ENCODE results near the gene FRMD4A. TPM values are rescaled to one million over a fixed set of nuclear protein-coding genes. Genes with fewer than 3 reads are reported as not detected.

FRMD4A gene
- total RNA-seq, 2 donors from 2014 or later = 1.5 to 2.1 TPM

GRCh38 chr10:13862546-13863233 lies 468.0 kb downstream of the FRMD4A start:
- DNase-seq (ENCODE audit: low spot score) (no peak), ATAC-seq (no peak)
- Mint-ChIP-seq H3K27ac (no peak overlapping the region), H3K9me3 (no peaks in the 10 kb centered on the region), H3K4me3 (no peak overlapping the region), H3K27me3 (peaks cover 12 to 32% of the 10 kb centered on the region in 2 donors), H3K36me3 (no peaks in the 10 kb centered on the region), H3K4me1 (ENCODE audit: low read depth in 2 of 2) (peaks cover 0 to 3% of the 10 kb centered on the region in 2 donors)

DNA sequence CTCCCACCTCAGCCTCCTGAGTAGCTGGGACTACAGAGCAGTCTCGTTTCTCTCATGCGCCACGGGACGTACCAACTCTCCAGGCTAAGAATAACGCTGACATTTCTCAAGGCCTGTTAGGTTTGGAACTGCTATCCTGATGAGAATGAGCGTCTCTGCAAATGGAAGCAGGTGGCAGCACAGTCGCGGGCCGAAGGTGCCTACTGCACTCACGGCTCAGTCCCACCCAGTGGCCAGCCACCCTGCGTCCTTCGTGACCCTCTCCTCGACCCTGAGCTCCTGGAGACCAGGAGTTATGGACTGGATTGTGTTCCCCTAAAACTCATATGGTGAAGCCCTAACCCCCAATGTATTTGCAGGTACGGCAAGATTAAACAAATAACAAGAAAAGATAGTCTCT lies 469.8 kb downstream of the FRMD4A start:
- DNase-seq (ENCODE audit: low spot score) = no peak
- no peak for ATAC-seq
- Mint-ChIP-seq H3K27ac (no peak overlapping the region), H3K4me1 (ENCODE audit: low read depth in 2 of 2) (no peaks in the 10 kb centered on the region), H3K36me3 (no peaks in the 10 kb centered on the region), H3K4me3 (no peak overlapping the region), H3K27me3 (peaks cover 12 to 36% of the 10 kb centered on the region in 2 donors), H3K9me3 (no peaks in the 10 kb centered on the region)

- Mint-ChIP-seq H3K4me3 (no peak overlapping the region), H3K4me1 (ENCODE audit: low read depth in 2 of 2) (no peaks in the 10 kb centered on the region), H3K27ac (no peak overlapping the region), H3K36me3 (no peaks in the 10 kb centered on the region), H3K9me3 (no peaks in the 10 kb centered on the region), H3K27me3 (peaks cover 16 to 36% of the 10 kb centered on the region in 2 donors)
- DNase-seq (ENCODE audit: low spot score) (no peak), ATAC-seq (no peak)
These were observed 470.6 kb downstream of the FRMD4A start for GRCh38 chr10:13859979-13860654.

GRCh38 chr10:13858709-13859108 lies 472.0 kb downstream of the FRMD4A start:
- no peaks in the 10 kb centered on the region for H3K36me3 Mint-ChIP-seq
- H3K4me3 Mint-ChIP-seq = no peak overlapping the region
- H3K9me3 Mint-ChIP-seq = no peaks in the 10 kb centered on the region
- H3K27me3 Mint-ChIP-seq = peaks cover 19 to 36% of the 10 kb centered on the region in 2 donors
- H3K27ac Mint-ChIP-seq = no peak overlapping the region
- DNase-seq (ENCODE audit: low spot score) = no peak
- ATAC-seq = no peak
- H3K4me1 Mint-ChIP-seq (ENCODE audit: low read depth in 2 of 2) = no peaks in the 10 kb centered on the region

- Mint-ChIP-seq H3K27ac (no peak overlapping the region), H3K36me3 (no peaks in the 10 kb centered on the region), H3K9me3 (no peaks in the 10 kb centered on the region), H3K27me3 (peaks cover 23 to 29% of the 10 kb centered on the region in 2 donors), H3K4me3 (no peak overlapping the region), H3K4me1 (ENCODE audit: low read depth in 2 of 2) (no peaks in the 10 kb centered on the region)
- ATAC-seq (no peak), DNase-seq (ENCODE audit: low spot score) (no peak)
These were observed 473.3 kb downstream of the FRMD4A start for GRCh38 chr10:13857451-13857850.

GRCh38 chr10:13853854-13854253 lies 476.9 kb downstream of the FRMD4A start:
- Mint-ChIP-seq H3K4me3 (no peak overlapping the region), H3K27me3 (peaks cover 19 to 23% of the 10 kb centered on the region in 2 donors), H3K9me3 (no peaks in the 10 kb centered on the region), H3K27ac (no peak overlapping the region), H3K4me1 (ENCODE audit: low read depth in 2 of 2) (no peaks in the 10 kb centered on the region), H3K36me3 (no peaks in the 10 kb centered on the region)
- no peak for ATAC-seq
- DNase-seq (ENCODE audit: low spot score) = no peak

DNA sequence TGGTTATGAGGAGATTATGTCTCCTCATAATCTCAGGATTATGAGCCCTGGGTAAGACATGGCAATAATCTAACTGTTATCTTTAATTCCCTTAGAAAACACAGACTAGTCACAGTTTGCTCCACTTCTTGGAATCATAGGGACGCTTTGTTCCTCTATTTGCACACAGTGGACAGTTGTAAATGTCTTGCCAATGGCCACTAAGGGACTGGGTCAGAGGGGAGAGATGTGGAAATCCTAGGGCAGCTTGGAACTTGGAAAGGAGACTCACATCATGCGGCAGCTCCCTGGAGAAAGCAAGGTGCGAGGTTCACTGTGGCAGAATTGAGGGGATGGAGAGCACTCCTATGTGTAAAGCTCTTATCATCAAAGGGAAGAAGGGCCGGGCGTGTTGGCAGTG lies 477.9 kb downstream of the FRMD4A start:
- H3K36me3 Mint-ChIP-seq = no peaks in the 10 kb centered on the region
- H3K27ac Mint-ChIP-seq = no peak overlapping the region
- no peaks in the 10 kb centered on the region for H3K4me1 Mint-ChIP-seq (ENCODE audit: low read depth in 2 of 2)
- no peak for DNase-seq (ENCODE audit: low spot score)
- no peaks in the 10 kb centered on the region for H3K9me3 Mint-ChIP-seq
- H3K27me3 Mint-ChIP-seq = peaks cover 24 to 26% of the 10 kb centered on the region in 2 donors
- ATAC-seq = no peak
- H3K4me3 Mint-ChIP-seq = no peak overlapping the region

GRCh38 chr10:13851906-13852305 lies 478.8 kb downstream of the FRMD4A start:
- peaks cover 0 to 4% of the 10 kb centered on the region in 2 donors for H3K4me1 Mint-ChIP-seq (ENCODE audit: low read depth in 2 of 2)
- no peaks in the 10 kb centered on the region for H3K36me3 Mint-ChIP-seq
- no peak for DNase-seq (ENCODE audit: low spot score)
- H3K4me3 Mint-ChIP-seq = no peak overlapping the region
- H3K27ac Mint-ChIP-seq = no peak overlapping the region
- ATAC-seq = no peak
- H3K9me3 Mint-ChIP-seq = no peaks in the 10 kb centered on the region
- peaks cover 32 to 33% of the 10 kb centered on the region in 2 donors for H3K27me3 Mint-ChIP-seq

DNA sequence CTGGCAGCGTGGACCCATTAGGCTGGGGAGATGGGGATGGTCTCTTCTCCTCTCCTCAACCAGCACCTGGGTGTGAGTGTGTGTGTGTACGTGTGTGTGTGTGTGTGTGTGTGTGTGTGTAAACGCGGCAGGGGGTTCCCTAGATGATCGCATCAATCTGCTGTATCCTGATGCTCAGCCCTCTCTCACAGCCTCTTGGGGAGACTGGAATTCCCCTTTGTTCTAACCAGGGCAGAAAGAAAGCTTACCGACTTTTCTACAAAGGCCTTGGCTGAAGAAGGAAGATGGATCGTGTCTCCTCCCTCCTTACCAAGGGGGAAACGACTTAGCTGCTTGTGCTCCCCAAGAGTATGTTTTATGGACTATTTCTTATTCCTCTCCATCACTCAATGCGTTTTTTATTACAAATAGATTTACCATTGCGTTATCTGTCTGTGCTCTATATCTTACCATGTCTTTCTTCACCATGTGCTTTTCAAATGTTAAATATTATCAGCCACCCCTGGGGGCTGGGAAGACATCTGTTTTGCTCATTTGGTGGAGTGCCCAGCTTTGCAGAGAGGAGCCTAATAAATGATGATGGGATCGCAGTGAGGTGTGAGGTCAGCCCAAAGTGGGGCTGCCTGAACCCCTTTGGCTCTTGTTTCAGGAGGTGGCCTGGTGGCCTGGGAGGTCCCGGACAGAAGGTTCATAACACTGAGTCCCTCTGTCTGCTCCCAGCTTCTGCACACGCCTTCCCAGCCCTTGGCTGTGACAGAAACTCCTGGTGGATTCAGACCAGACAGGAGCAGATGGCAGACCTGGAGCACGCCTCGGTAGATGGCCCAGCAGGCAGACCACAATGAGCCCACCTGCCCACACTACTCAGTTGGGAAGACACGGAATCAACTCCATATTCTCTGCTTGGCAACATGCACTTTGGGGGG lies 481.9 kb downstream of the FRMD4A start:
- Mint-ChIP-seq H3K4me3 (no peak overlapping the region), H3K36me3 (no peaks in the 10 kb centered on the region), H3K9me3 (no peaks in the 10 kb centered on the region), H3K27ac (no peak overlapping the region), H3K4me1 (ENCODE audit: low read depth in 2 of 2) (peaks cover 0 to 9% of the 10 kb centered on the region in 2 donors), H3K27me3 (peaks cover 41 to 44% of the 10 kb centered on the region in 2 donors)
- DNase-seq (ENCODE audit: low spot score) = no peak
- no peak for ATAC-seq

DNA sequence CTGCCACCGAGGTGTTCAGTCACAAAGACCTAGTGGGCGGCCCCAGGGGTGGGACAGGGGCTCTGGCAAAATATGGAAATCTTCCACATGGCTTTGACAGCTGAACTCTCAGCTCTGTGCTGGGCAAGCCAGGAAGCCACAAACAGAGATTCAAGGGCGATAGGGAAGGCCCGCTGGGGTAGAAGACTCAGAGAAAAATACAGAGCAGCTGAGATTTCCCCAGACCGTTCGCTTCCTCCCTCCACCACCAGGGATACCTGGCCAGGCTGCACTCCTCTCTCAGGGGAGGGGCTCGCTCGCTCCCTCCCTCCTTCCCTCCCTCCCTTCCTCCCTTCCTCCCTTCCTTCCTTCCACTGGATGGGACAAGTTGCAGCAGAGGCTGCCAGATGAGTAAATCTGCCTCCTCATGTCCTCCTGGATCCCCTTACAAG lies 483.5 kb downstream of the FRMD4A start:
- no peak for DNase-seq (ENCODE audit: low spot score)
- Mint-ChIP-seq H3K9me3 (no peaks in the 10 kb centered on the region), H3K27me3 (peaks cover 44 to 48% of the 10 kb centered on the region in 2 donors), H3K36me3 (no peaks in the 10 kb centered on the region), H3K4me1 (ENCODE audit: low read depth in 2 of 2) (peaks cover 0 to 9% of the 10 kb centered on the region in 2 donors), H3K27ac (no peak overlapping the region), H3K4me3 (no peak overlapping the region)
- no peak for ATAC-seq

GRCh38 chr10:13845897-13846296 lies 484.8 kb downstream of the FRMD4A start:
- no peak for DNase-seq (ENCODE audit: low spot score)
- Mint-ChIP-seq H3K4me3 (no peak overlapping the region), H3K36me3 (no peaks in the 10 kb centered on the region), H3K27ac (no peak overlapping the region), H3K4me1 (ENCODE audit: low read depth in 2 of 2) (peaks cover 0 to 9% of the 10 kb centered on the region in 2 donors), H3K9me3 (no peaks in the 10 kb centered on the region), H3K27me3 (peaks cover 44 to 48% of the 10 kb centered on the region in 2 donors)
- no peak for ATAC-seq

DNA sequence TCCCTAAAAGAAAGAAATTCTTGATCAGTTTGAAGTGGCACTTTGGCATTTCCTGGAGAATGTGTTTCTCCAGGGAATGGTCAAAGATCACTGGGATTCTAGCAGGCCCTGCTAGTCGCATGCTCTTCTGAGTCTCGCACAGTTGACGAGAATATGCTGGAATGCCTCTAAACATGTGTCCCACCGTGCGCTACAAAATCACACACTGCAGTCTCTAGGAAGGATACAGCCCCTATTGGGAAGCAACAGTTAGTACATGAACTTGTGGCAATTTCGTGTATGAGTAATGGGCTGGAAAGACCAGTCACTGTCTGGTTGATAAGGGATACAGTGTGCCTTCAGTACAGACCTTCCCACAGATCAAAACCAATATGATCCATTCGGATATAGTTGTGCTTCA lies 486.1 kb downstream of the FRMD4A start:
- no peaks in the 10 kb centered on the region for H3K36me3 Mint-ChIP-seq
- H3K4me1 Mint-ChIP-seq (ENCODE audit: low read depth in 2 of 2) = peaks cover 0 to 9% of the 10 kb centered on the region in 2 donors
- H3K9me3 Mint-ChIP-seq = no peaks in the 10 kb centered on the region
- no peak overlapping the region for H3K27ac Mint-ChIP-seq
- no peak overlapping the region for H3K4me3 Mint-ChIP-seq
- no peak for ATAC-seq
- H3K27me3 Mint-ChIP-seq = peaks cover 44 to 48% of the 10 kb centered on the region in 2 donors
- no peak for DNase-seq (ENCODE audit: low spot score)

GRCh38 chr10:13842117-13842516 lies 488.6 kb downstream of the FRMD4A start:
- Mint-ChIP-seq H3K27me3 (peaks cover 34 to 35% of the 10 kb centered on the region in 2 donors), H3K4me3 (no peak overlapping the region), H3K9me3 (no peaks in the 10 kb centered on the region), H3K27ac (no peak overlapping the region), H3K36me3 (no peaks in the 10 kb centered on the region), H3K4me1 (ENCODE audit: low read depth in 2 of 2) (peaks cover 0 to 6% of the 10 kb centered on the region in 2 donors)
- ATAC-seq = no peak
- DNase-seq (ENCODE audit: low spot score) = no peak
